H9 (cell line): ENCODE results near the gene NMRAL1. TPM values are rescaled to one million over a fixed set of nuclear protein-coding genes. Genes with fewer than 3 reads are reported as not detected.
A peak's percentile ranks its signal among the peaks of the same experiment; 100 is the strongest.

Experiments used
- DNase-seq: peaks from one replicate; pipeline ENCODE4 v3.0.0-alpha.2; 2017
- H2AFZ ChIP-seq: one replicate; pipeline ENCODE4 v1.6.1; 2013; ENCODE audit warnings: mild to moderate bottlenecking, low read length, control low read depth, moderate library complexity
- H2AK5ac ChIP-seq: 2 replicates; pipeline ENCODE4 v1.6.1; 2013; ENCODE audit warnings: low read length, control low read depth, mixed read lengths; ENCODE audit not compliant: insufficient read length
- H2BK120ac ChIP-seq: one replicate; pipeline ENCODE4 v1.6.1; 2013; ENCODE audit warnings: low read depth, mild to moderate bottlenecking, low read length, control low read depth, inconsistent platforms; ENCODE audit not compliant: poor library complexity, severe bottlenecking
- H2BK12ac ChIP-seq: 2 replicates; pipeline ENCODE4 v1.6.1; 2013; ENCODE audit warnings: low read length, control low read depth, mixed read lengths, low read depth; ENCODE audit not compliant: insufficient read length
- H2BK15ac ChIP-seq: 2 replicates; pipeline ENCODE4 v1.6.1; 2013; ENCODE audit warnings: low read depth, low read length, control low read depth
- H2BK20ac ChIP-seq: one replicate; pipeline ENCODE4 v1.6.1; 2013; ENCODE audit warnings: low read depth, mild to moderate bottlenecking, low read length, control low read depth, inconsistent platforms; ENCODE audit not compliant: poor library complexity, severe bottlenecking
- H2BK5ac ChIP-seq: 2 replicates; pipeline ENCODE4 v1.6.1; 2013; ENCODE audit warnings: low read length, control low read depth, mixed read lengths; ENCODE audit not compliant: insufficient read length
- H3K14ac ChIP-seq: 2 replicates; pipeline ENCODE4 v1.6.1; 2013; ENCODE audit warnings: low read length, control low read depth; ENCODE audit not compliant: insufficient read depth
- H3K18ac ChIP-seq: 2 replicates; pipeline ENCODE4 v1.6.1; 2013; ENCODE audit warnings: low read depth, mild to moderate bottlenecking, mixed read lengths, low read length, control low read depth; ENCODE audit not compliant: insufficient read length
- H3K23ac ChIP-seq: 2 replicates; pipeline ENCODE4 v1.6.1; 2013; ENCODE audit warnings: low read length, control low read depth, mixed read lengths, low read depth; ENCODE audit not compliant: insufficient read length
- H3K23me2 ChIP-seq: 2 replicates; pipeline ENCODE4 v1.6.1; 2013; ENCODE audit warnings: low read depth, mild to moderate bottlenecking, mixed read lengths, low read length, control low read depth; ENCODE audit not compliant: insufficient read length, poor library complexity, severe bottlenecking
- H3K27ac ChIP-seq: 2 replicates; pipeline ENCODE4 v1.5.1; 2013; ENCODE audit warnings: low read length, control low read depth, mixed read lengths, low read depth; ENCODE audit not compliant: insufficient read length
- H3K27me3 ChIP-seq: 2 replicates; pipeline ENCODE4 v1.6.1; 2013; ENCODE audit warnings: low read length, control low read depth, inconsistent platforms; ENCODE audit not compliant: insufficient read depth
- H3K4ac ChIP-seq: 2 replicates; pipeline ENCODE4 v1.6.1; 2013; ENCODE audit warnings: low read depth, mild to moderate bottlenecking, control low read depth, inconsistent platforms, low read length, moderate library complexity
- H3K4me1 ChIP-seq: 2 replicates; pipeline ENCODE4 v1.6.1; 2013; ENCODE audit warnings: low read length, control low read depth, inconsistent platforms; ENCODE audit not compliant: insufficient read depth
- H3K4me2 ChIP-seq: 2 replicates; pipeline ENCODE4 v1.6.1; 2013; ENCODE audit warnings: low read length, control low read depth, mixed read lengths; ENCODE audit not compliant: insufficient read length, insufficient read depth
- H3K56ac ChIP-seq: 2 replicates; pipeline ENCODE4 v1.6.1; 2013; ENCODE audit warnings: low read depth, mild to moderate bottlenecking, mixed read lengths, low read length, control low read depth; ENCODE audit not compliant: insufficient read length
- H3K79me1 ChIP-seq: 2 replicates; pipeline ENCODE4 v1.6.1; 2013; ENCODE audit warnings: low read depth, mild to moderate bottlenecking, moderate library complexity, low read length, control low read depth, inconsistent platforms; ENCODE audit not compliant: insufficient read depth, poor library complexity, severe bottlenecking
- H3K79me2 ChIP-seq: 2 replicates; pipeline ENCODE4 v1.6.1; 2013; ENCODE audit warnings: low read length, control low read depth, inconsistent platforms; ENCODE audit not compliant: insufficient read depth
- H3K9ac ChIP-seq: 2 replicates; pipeline ENCODE4 v1.6.1; 2013; ENCODE audit warnings: low read length, control low read depth, mixed read lengths; ENCODE audit not compliant: insufficient read length; ENCODE audit errors: extremely low read depth
- H3K9me3 ChIP-seq: one replicate; pipeline ENCODE4 v1.6.1; 2013; ENCODE audit warnings: low read depth, low read length, inconsistent platforms; ENCODE audit not compliant: control insufficient read depth
- H3T11ph ChIP-seq: one replicate; pipeline ENCODE4 v1.6.1; 2013; ENCODE audit warnings: mild to moderate bottlenecking, low read length, control low read depth, inconsistent platforms
- H4K20me1 ChIP-seq: one replicate; pipeline ENCODE4 v1.6.1; 2013; ENCODE audit not compliant: control insufficient read depth, insufficient read length, insufficient read depth
- H4K5ac ChIP-seq: 2 replicates; pipeline ENCODE4 v1.6.1; 2013; ENCODE audit warnings: low read depth, mild to moderate bottlenecking, mixed read lengths, low read length, control low read depth; ENCODE audit not compliant: insufficient read length
- H4K8ac ChIP-seq: replicated peaks from 2 replicates; pipeline ENCODE4 v1.6.1; 2013; ENCODE audit warnings: low read length, control low read depth, mixed read lengths, low read depth; ENCODE audit not compliant: insufficient read length
- H4K91ac ChIP-seq: 2 replicates; pipeline ENCODE4 v1.6.1; 2013; ENCODE audit warnings: low read depth, mild to moderate bottlenecking, moderate library complexity, mixed read lengths, low read length, control low read depth; ENCODE audit not compliant: insufficient read length
- H3K27ac Mint-ChIP-seq, 3 experiments: 2 replicates in 2 of 3; 3 replicates in 1 of 3; pipeline ENCODE4 v1.8.0; 2020 to 2021; ENCODE audit warnings: mixed read lengths in 3 of 3, mild to moderate bottlenecking in 1 of 3, moderate library complexity in 1 of 3
- H3K27me3 Mint-ChIP-seq: 2 replicates; pipeline ENCODE4 v1.8.0; 2021; ENCODE audit warnings: low read depth, mild to moderate bottlenecking, moderate library complexity, mixed read lengths
- H3K36me3 Mint-ChIP-seq, 3 experiments: 2 replicates in 2 of 3; 3 replicates in 1 of 3; pipeline ENCODE4 v1.8.0; 2020 to 2021; ENCODE audit warnings: low read depth in 3 of 3, mixed read lengths in 3 of 3; ENCODE audit not compliant: insufficient read depth in 1 of 3
- H3K4me1 Mint-ChIP-seq, 2 experiments: 2 replicates each; pipeline ENCODE4 v1.8.0; 2020; ENCODE audit warnings: mixed read lengths in 2 of 2
- H3K4me3 Mint-ChIP-seq, 2 experiments: 2 replicates in 1 of 2; 3 replicates in 1 of 2; pipeline ENCODE4 v1.8.0; 2020 to 2021; ENCODE audit warnings: mild to moderate bottlenecking in 2 of 2, mixed read lengths in 2 of 2, moderate library complexity in 1 of 2
- H3K9me3 Mint-ChIP-seq, 2 experiments: 2 replicates in 1 of 2; 3 replicates in 1 of 2; pipeline ENCODE4 v1.8.0; 2020; ENCODE audit warnings: mild to moderate bottlenecking in 2 of 2, mixed read lengths in 2 of 2, moderate library complexity in 1 of 2
- CTCF ChIP-seq: fragments of 200-600 bp; sonication (generic); conservative IDR thresholded peaks from 3 replicates; pipeline ENCODE4 v1.8.0; 2021; ENCODE audit warnings: antibody characterized with exemption, mild to moderate bottlenecking
- WGBS: extraction: QIAGEN DNeasy Blood & Tissue Kit; methylation state at CpG from one replicate; pipeline ENCODE4 v1.1.7; 2013; ENCODE audit warnings: missing lambda C conversion rate, low lambda C conversion rate, mixed read lengths; ENCODE audit not compliant: insufficient read length; ENCODE audit errors: extremely low coverage; 5-methylcytosine and 5-hydroxymethylcytosine counted together
- total RNA-seq: library from RNA; stranded (reverse); gene quantifications from 2 replicates; pipeline ENCODE4 v1.2.1, GENCODE V29; 2021

NMRAL1 gene
- total RNA-seq, 1 experiment from 2014 or later: 78.9 TPM

GRCh38 chr16:4522051-4522581 is 47.7 kb upstream of the NMRAL1 start:
- H2BK20ac ChIP-seq: no peak overlapping the region
- H3K27me3 ChIP-seq: no peaks in the 10 kb centered on the region
- no peak overlapping the region for H2BK12ac ChIP-seq
- no peak overlapping the region for H2BK120ac ChIP-seq
- H2BK15ac ChIP-seq: no peak overlapping the region
- no CpG with 5 or more reads among the region's 8 CpGs for WGBS
- no peaks in the 10 kb centered on the region for H3K9me3 ChIP-seq
- H2AFZ ChIP-seq: no peak overlapping the region
- H3K79me1 ChIP-seq: no peaks in the 10 kb centered on the region
- H3K23me2 ChIP-seq: no peaks in the 10 kb centered on the region
- H3K4ac ChIP-seq: no peak overlapping the region
- no peak overlapping the region for H3K4me3 Mint-ChIP-seq
- no peak overlapping the region for H4K5ac ChIP-seq
- H3K9ac ChIP-seq: no peak overlapping the region
- no peak overlapping the region for H2AK5ac ChIP-seq
- H3K4me2 ChIP-seq: no peak overlapping the region
- no peak overlapping the region for H3K14ac ChIP-seq
- H3K36me3 Mint-ChIP-seq: peaks cover 0 to 7% (median 0%) of the 10 kb centered on the region in 3 experiments; a peak in 3 of 7 replicates
- H3K27ac Mint-ChIP-seq: peak overlapping the region in 2 of 3 experiments; percentile 79 to 88; a peak in 4 of 7 replicates
- no peaks in the 10 kb centered on the region for H4K20me1 ChIP-seq
- no peak overlapping the region for H3K18ac ChIP-seq
- H2BK5ac ChIP-seq: no peak overlapping the region
- H3K56ac ChIP-seq: no peak overlapping the region
- H3K27me3 Mint-ChIP-seq: peaks cover 2% of the 10 kb centered on the region; the same call in 1 of the 2 replicates
- TF ChIP-seq CTCF: no peak
- no peak overlapping the region for H3K23ac ChIP-seq
- H3K9me3 Mint-ChIP-seq: no peaks in the 10 kb centered on the region
- no peak overlapping the region for H3T11ph ChIP-seq
- H3K27ac ChIP-seq: no peak overlapping the region
- H3K79me2 ChIP-seq: 0 out of 2 replicates have a peak, but pooled peaks cover 2% of the 10 kb centered on the region
- peaks cover 39 to 61% of the 10 kb centered on the region in 2 experiments for H3K4me1 Mint-ChIP-seq
- H4K91ac ChIP-seq: no peak overlapping the region
- H4K8ac ChIP-seq: no peak overlapping the region
- 0 out of 2 replicates have a peak, but pooled peaks cover 3% of the 10 kb centered on the region for H3K4me1 ChIP-seq
- peak; percentile 49 for DNase-seq
